ENCODE results near the gene NOC4L.

GRCh38 chr12:132181570-132182200 is 37.4 kb downstream of the NOC4L start:
- TF ChIP-seq CTCF (IDR thresholded peaks at IDR 0.05) = no peak
- no peak for TF ChIP-seq ZFX (IDR thresholded peaks at IDR 0.05; ENCODE audit: borderline replicate concordance)
